Measurements from ENCODE around the gene COL20A1. TPM values are rescaled to one million over a fixed set of nuclear protein-coding genes. Genes with fewer than 3 reads are reported as not detected.

The COL20A1 gene
- total RNA-seq, 3 donors from 2014 or later = not detected

DNA sequence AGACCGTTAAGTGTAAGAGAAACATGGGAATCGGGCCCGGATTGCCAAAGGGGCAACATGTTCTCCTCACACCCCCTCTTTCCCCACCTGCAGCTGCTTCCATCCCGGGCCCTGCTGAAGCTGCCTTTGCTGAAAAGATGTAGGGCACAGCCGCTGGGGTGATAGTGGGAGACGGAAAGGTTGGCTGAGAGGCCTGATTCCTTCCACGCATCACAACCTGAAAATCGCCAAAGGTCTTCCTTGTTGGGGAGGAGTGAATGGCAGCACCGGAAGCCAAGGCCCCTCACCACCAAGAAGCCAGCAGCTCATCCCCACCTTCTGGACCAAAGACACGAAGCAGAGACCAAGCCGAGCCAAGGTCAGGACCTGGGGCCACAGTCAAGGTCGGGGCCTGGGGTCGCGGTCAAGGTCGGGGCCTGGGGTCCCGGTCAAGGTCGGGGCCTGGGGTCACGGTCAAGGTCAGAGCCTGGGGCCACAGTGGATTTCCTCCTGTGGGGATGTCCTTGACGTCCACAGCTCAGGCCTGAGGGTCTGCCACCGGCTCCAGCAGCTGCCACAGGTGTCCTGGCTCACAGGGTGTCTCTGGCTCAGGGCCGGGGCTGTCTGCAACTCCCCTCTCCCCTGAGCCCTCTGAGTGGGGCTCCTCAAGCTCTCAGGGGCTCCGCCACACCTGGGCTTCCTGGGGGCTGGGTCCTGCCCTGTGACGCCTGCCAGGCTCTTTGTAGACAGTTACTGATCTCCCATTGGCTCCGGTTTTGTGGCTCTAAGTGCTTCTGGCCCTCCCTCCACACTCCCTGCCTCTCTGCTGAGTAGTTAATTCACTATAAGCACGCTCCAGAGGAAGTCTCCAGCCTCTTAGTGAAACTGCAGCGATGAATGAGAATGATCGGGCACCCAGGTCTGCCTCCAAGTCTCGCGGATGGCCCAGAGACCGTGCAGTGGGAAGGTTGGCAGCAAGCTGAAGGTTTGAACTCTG lies 73.7 kb downstream of the COL20A1 start:
- no peak for DNase-seq
- TF ChIP-seq, protein P1, sequence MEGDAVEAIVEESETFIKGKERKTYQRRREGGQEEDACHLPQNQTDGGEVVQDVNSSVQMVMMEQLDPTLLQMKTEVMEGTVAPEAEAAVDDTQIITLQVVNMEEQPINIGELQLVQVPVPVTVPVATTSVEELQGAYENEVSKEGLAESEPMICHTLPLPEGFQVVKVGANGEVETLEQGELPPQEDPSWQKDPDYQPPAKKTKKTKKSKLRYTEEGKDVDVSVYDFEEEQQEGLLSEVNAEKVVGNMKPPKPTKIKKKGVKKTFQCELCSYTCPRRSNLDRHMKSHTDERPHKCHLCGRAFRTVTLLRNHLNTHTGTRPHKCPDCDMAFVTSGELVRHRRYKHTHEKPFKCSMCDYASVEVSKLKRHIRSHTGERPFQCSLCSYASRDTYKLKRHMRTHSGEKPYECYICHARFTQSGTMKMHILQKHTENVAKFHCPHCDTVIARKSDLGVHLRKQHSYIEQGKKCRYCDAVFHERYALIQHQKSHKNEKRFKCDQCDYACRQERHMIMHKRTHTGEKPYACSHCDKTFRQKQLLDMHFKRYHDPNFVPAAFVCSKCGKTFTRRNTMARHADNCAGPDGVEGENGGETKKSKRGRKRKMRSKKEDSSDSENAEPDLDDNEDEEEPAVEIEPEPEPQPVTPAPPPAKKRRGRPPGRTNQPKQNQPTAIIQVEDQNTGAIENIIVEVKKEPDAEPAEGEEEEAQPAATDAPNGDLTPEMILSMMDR (IDR thresholded peaks at IDR 0.05) = no peak
- Histone ChIP-seq H3K4me1 (ENCODE audit: low read depth) (no peaks in the 10 kb centered on the region), H3K4me3 (no peak overlapping the region), H3K9me3 (no peaks in the 10 kb centered on the region), H3K36me3 (ENCODE audit: low read depth) (no peaks in the 10 kb centered on the region)
- intact Hi-C loops (cut with DNase I, micrococcal nuclease) = no loop called here
- no peak for ATAC-seq

DNA sequence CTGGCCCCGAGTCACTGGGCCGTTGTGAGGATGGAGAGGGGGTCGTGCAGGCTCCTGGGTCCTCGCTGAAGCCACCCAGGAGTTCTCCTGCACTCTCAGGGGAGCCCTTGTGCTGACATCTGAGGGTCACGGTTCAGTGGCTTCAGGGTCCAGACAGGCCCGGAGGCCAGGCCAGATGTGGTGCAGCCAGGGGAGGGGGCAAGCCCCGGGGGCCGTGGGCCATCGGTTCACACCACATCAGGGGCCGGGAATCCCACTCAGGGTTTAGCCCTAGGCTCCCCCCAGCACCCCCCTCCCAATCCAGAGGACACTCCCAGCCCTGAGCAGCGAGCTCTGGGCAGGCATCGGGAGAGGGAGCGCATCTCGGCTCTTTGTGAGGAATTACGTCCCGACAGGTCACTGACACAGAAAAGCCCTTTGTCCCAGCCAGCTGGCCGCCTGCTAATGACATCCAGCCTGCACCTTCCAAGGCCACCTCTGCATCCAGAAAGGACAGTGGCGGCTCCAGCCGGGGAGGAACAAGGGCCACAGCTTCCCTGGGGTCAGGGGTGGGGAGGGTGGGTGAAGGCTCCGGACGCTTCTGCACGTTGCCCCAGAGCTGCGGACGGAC lies 74.6 kb downstream of the COL20A1 start:
- no peaks in the 10 kb centered on the region for H3K36me3 ChIP-seq (ENCODE audit: low read depth)
- H3K4me3 ChIP-seq = no peak overlapping the region
- no peaks in the 10 kb centered on the region for H3K9me3 ChIP-seq
- H3K4me1 ChIP-seq (ENCODE audit: low read depth) = no peaks in the 10 kb centered on the region
- no peak for ATAC-seq
- TF ChIP-seq, protein P1 (IDR thresholded peaks at IDR 0.05) = no peak
- intact Hi-C loops (cut with DNase I, micrococcal nuclease) = no loop called here
- DNase-seq = no peak

DNA sequence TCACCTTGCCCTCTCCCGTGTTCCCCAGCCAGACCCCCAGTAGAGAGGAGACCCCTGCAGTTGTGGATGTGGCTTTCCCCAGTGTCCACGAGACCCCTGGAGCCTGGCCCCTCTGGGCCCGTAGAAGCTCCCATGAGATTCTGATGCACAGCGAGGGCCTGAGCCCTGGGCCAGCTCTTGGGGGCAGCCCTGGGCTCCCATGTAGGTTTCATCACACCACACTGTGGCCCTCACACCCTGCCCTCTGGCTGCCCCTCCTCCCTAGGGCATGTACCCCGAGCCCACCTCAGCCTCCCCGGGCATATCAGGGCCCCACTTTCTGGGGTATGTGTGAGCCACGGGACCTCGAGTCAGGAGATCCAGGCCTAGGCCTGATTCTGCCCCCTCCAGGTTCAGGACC lies 75.2 kb downstream of the COL20A1 start:
- DNase-seq = no peak
- H3K4me1 ChIP-seq (ENCODE audit: low read depth) = no peaks in the 10 kb centered on the region

DNA sequence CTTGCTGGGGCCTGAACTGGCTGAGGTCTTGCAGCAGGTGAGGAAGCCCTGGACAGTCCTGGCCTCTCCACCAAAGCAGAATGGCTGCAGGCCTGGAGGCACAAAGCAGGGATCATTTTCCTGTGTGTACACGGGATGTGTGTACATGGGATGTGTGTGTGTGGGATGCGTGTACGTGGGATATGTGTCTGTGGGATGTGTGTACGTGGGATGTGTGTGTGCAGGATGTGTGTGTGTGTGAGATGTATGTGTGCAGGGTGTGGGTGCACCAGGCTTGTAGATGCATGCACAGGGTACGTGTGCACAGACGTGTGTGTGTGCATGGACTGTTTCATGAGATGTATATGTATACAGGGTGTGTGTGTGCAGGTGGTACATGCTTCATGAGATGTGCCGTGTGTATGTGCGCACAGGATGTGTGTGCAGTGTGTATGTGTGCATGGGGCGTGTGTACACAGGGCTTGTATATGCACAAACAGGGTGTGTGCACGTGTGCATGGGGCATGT lies 76.1 kb downstream of the COL20A1 start:
- DNase-seq (no peak), ATAC-seq (no peak)
- intact Hi-C loops (cut with DNase I, micrococcal nuclease) = no loop called here
- Histone ChIP-seq H3K9me3 (no peaks in the 10 kb centered on the region), H3K4me1 (ENCODE audit: low read depth) (no peaks in the 10 kb centered on the region), H3K36me3 (ENCODE audit: low read depth) (no peaks in the 10 kb centered on the region), H3K4me3 (no peak overlapping the region)
- TF ChIP-seq, protein P1 (IDR thresholded peaks at IDR 0.05) = no peak

More for the DNA sequence above, 75.2 kb downstream of the COL20A1 start:
- Histone ChIP-seq H3K4me3 (no peak overlapping the region), H3K36me3 (ENCODE audit: low read depth) (no peaks in the 10 kb centered on the region), H3K9me3 (no peaks in the 10 kb centered on the region)
- ATAC-seq = no peak
- TF ChIP-seq, protein P1 (IDR thresholded peaks at IDR 0.05) = no peak
- intact Hi-C loops (cut with DNase I, micrococcal nuclease) = no loop called here

DNA sequence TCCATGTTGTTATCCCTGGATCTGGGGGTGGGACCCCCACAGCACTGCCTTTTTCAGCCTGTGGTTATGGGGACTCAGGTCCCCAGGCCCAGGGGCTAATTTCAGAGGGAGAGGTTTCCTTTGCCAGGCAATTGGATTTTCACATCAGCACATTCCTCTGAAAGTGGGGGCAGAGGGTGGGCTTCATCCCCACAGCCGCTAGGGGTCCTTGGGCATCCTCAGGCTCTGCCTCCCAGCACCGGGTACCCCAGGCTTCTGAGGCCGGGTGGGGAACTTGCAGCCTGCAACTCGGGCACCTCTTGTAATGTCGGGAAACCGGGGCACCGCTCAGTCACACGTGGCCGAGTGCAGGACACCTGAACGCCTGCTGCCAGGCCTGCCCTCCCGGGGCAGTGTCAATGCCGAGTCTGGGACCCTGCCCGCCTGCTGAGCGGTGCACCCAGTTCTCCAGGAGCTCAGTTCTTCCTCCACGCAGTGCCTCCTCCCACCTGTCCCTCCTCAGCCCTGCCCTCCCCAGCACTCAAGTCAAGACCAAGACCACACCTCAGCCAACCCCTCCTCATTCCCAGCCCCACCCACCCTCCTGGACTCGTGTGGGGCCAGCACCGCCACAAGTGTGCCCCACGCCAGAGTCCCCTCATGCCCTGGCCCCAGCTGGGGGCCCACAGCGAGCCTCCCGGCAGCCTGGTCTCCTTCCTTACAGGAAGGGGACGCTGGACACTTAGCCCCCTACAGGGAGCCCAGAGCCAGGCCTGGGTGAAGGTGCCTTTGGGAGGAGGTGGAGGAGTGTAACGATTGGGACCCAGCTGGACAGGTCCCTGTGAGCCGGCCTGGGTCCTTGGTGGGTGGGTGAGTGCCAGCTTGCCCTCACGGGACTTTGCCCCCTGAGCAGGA lies 77.0 kb downstream of the COL20A1 start:
- TF ChIP-seq, protein P1 (IDR thresholded peaks at IDR 0.05) = no peak
- intact Hi-C loops (cut with DNase I, micrococcal nuclease) = no loop called here
- H3K36me3 ChIP-seq (ENCODE audit: low read depth) = no peaks in the 10 kb centered on the region
- no peak overlapping the region for H3K4me3 ChIP-seq
- H3K9me3 ChIP-seq = no peaks in the 10 kb centered on the region
- no peak for DNase-seq
- ATAC-seq = no peak
- no peaks in the 10 kb centered on the region for H3K4me1 ChIP-seq (ENCODE audit: low read depth)
